DOHH2 (cell line): ENCODE measurements around the gene GPR42.

Experiments
- H3F3A ChIP-seq: fragments of 200-600 bp; sonication (generic), shearing (Covaris generic); 2 replicates; pipeline ENCODE4 v1.6.0; 2016; ENCODE audit warnings: antibody characterized with exemption, mild to moderate bottlenecking; ENCODE audit not compliant: control insufficient read depth, insufficient read depth
- H3K27ac ChIP-seq: fragments of 200-600 bp; sonication (generic); 2 replicates; pipeline ENCODE4 v1.5.1; 2014; ENCODE audit warnings: low read depth, mild to moderate bottlenecking, low read length, moderate library complexity
- H3K27me3 ChIP-seq: fragments of 200-600 bp; sonication (generic); 2 replicates; pipeline ENCODE4 v1.6.1; 2014; ENCODE audit warnings: mild to moderate bottlenecking, low read length, mixed read lengths; ENCODE audit not compliant: control insufficient read depth
- H3K36me3 ChIP-seq: fragments of 200-600 bp; sonication (generic); 2 replicates; pipeline ENCODE4 v1.6.1; 2014; ENCODE audit warnings: mild to moderate bottlenecking, low read length, moderate library complexity, mixed read lengths; ENCODE audit not compliant: control insufficient read depth
- H3K4me1 ChIP-seq: fragments of 200-600 bp; sonication (generic); 2 replicates; pipeline ENCODE4 v1.6.1; 2014; ENCODE audit warnings: mild to moderate bottlenecking, low read length, mixed read lengths; ENCODE audit not compliant: control insufficient read depth
- H3K4me2 ChIP-seq: fragments of 200-600 bp; sonication (generic); 2 replicates; pipeline ENCODE4 v1.6.0; 2014; ENCODE audit warnings: mild to moderate bottlenecking, low read length, moderate library complexity
- H3K4me3 ChIP-seq: fragments of 200-600 bp; sonication (generic); 2 replicates; pipeline ENCODE4 v1.5.1; 2014; ENCODE audit warnings: mild to moderate bottlenecking, low read length, mixed read lengths
- H3K79me2 ChIP-seq: fragments of 200-600 bp; sonication (generic); 2 replicates; pipeline ENCODE4 v1.6.1; 2014; ENCODE audit warnings: mild to moderate bottlenecking, low read length, mixed read lengths; ENCODE audit not compliant: control insufficient read depth
- H3K9me2 ChIP-seq: fragments of 200-600 bp; sonication (generic); replicated peaks from 2 replicates; pipeline ENCODE4 v1.6.1; 2014; ENCODE audit warnings: mild to moderate bottlenecking, low read length, mixed read lengths; ENCODE audit not compliant: control insufficient read depth
- H3K9me3 ChIP-seq: fragments of 200-600 bp; sonication (generic); 2 replicates; pipeline ENCODE4 v1.6.1; 2014; ENCODE audit warnings: antibody characterized with exemption, low read length, mixed read lengths; ENCODE audit not compliant: control insufficient read depth, insufficient read depth
- H4K20me1 ChIP-seq: fragments of 200-600 bp; sonication (generic); 2 replicates; pipeline ENCODE4 v1.6.0; 2014; ENCODE audit warnings: low read depth, mild to moderate bottlenecking, antibody characterized with exemption, low read length, moderate library complexity; ENCODE audit not compliant: control insufficient read depth, insufficient read depth
- EZH2phosphoT487 ChIP-seq: fragments of 200-600 bp; sonication (generic); IDR thresholded peaks from 2 replicates; pipeline ENCODE4 v1.6.1; 2017; ENCODE audit warnings: borderline replicate concordance, mild to moderate bottlenecking, antibody characterized with exemption, low read length, moderate library complexity, mixed read lengths
- TF ChIP-seq, protein P1 (sequence below): fragments of 200-600 bp; sonication (generic); IDR thresholded peaks from one replicate; pipeline ENCODE4 v1.5.1; 2014; ENCODE audit warnings: antibody characterized with exemption, mild to moderate bottlenecking, low read depth, low read length; ENCODE audit not compliant: poor library complexity, severe bottlenecking

Gene GPR42

DNA sequence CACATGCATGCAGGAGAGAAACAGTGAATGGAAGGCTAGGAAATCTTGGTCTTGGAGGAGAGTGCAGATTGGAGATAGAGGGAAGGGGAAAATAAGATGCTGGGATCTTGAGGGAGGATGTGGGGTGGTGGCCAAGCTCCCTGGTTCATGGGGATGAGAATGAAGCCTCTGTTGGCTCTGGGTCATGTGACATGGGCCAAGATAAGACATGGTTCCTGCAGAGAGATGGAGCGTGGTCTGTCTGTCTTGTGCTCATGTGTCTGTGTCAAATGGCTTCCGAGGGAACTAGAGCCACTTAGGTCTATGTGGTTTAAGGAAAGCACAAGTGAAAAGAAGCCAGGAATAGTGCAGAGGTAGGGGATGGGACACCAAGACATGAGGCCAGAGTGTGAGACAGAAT lies 46.4 kb downstream of the GPR42 start:
- no peaks in the 10 kb centered on the region for H4K20me1 ChIP-seq
- no peaks in the 10 kb centered on the region for H3K79me2 ChIP-seq
- H3K27ac ChIP-seq: no peak overlapping the region
- H3K9me2 ChIP-seq: no peaks in the 10 kb centered on the region
- H3K9me3 ChIP-seq: no peaks in the 10 kb centered on the region
- peaks cover 48% of the 10 kb centered on the region for H3K27me3 ChIP-seq
- no peaks in the 10 kb centered on the region for H3K4me1 ChIP-seq
- no peaks in the 10 kb centered on the region for H3K36me3 ChIP-seq
- no peaks in the 10 kb centered on the region for H3F3A ChIP-seq
- H3K4me2 ChIP-seq: no peak overlapping the region
- TF ChIP-seq, protein P1, sequence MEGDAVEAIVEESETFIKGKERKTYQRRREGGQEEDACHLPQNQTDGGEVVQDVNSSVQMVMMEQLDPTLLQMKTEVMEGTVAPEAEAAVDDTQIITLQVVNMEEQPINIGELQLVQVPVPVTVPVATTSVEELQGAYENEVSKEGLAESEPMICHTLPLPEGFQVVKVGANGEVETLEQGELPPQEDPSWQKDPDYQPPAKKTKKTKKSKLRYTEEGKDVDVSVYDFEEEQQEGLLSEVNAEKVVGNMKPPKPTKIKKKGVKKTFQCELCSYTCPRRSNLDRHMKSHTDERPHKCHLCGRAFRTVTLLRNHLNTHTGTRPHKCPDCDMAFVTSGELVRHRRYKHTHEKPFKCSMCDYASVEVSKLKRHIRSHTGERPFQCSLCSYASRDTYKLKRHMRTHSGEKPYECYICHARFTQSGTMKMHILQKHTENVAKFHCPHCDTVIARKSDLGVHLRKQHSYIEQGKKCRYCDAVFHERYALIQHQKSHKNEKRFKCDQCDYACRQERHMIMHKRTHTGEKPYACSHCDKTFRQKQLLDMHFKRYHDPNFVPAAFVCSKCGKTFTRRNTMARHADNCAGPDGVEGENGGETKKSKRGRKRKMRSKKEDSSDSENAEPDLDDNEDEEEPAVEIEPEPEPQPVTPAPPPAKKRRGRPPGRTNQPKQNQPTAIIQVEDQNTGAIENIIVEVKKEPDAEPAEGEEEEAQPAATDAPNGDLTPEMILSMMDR: no peak
- no peak for TF ChIP-seq EZH2phosphoT487
- no peak overlapping the region for H3K4me3 ChIP-seq

DNA sequence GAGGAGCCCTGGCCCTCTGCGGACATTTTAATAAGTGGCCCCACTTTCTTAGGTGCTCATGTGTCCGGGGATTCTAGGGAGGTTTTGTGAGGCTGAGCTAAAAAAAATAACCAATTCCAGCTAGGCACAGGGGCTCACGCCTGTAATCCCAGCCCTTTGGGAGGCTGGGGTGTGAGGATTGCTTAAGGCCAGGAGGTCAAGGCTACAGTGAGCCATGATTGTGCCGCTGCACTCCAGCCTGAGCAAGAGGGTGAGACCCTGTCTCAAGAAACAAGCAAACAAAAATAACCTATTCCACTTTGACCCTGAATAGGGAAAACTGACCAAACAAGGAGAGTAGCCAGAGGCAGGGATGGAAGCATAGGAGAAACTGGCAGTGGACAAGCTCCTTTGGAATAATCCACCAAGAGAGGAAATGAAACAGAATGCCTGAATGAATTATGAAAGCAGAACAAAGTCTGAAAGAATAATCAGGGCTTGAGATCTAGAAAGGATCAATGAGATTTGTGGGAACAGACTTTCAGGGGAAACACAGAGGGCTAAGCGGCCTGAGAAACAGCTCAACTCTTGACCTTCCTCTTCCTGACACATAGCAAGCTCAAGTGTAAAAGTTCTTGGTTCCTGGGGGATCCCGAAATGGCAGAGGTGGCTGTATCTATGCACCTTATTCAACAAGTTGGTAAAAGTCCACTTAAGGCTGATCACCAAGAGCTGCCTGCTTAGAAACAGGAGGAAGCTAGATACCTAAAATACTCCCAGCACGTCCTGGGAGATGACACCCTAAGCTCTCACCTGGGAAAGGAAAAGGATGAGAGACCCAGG lies 47.1 kb downstream of the GPR42 start:
- H3K4me1 ChIP-seq: no peaks in the 10 kb centered on the region
- H3K4me2 ChIP-seq: no peak overlapping the region
- H3F3A ChIP-seq: no peaks in the 10 kb centered on the region
- H3K36me3 ChIP-seq: no peaks in the 10 kb centered on the region
- H3K27me3 ChIP-seq: peaks cover 49% of the 10 kb centered on the region
- no peaks in the 10 kb centered on the region for H4K20me1 ChIP-seq
- H3K9me2 ChIP-seq: no peaks in the 10 kb centered on the region
- H3K9me3 ChIP-seq: no peaks in the 10 kb centered on the region
- no peak for TF ChIP-seq EZH2phosphoT487
- TF ChIP-seq, protein P1: no peak
- no peak overlapping the region for H3K27ac ChIP-seq
- no peak overlapping the region for H3K4me3 ChIP-seq
- H3K79me2 ChIP-seq: no peaks in the 10 kb centered on the region

DNA sequence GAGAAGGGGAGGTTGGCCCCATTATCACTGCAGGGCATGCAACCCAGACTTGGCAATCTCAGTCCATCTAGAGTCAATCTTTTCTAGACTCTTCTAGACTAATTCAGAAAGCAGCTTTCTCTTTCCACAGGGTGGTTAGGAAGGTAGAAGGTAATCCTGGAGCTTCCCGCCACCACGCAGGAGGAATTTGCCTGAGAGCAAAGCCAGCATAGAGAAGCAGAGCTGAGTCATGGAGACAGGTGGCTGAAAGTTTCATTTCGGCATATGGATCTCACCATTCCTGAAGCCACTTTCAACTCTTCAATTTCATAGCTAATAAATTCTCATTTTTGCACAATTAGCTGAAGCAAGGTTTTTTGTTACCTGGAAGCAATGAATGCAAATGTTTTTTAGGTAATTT lies 48.2 kb downstream of the GPR42 start:
- H3K9me2 ChIP-seq: no peaks in the 10 kb centered on the region
- H4K20me1 ChIP-seq: no peaks in the 10 kb centered on the region
- H3K27ac ChIP-seq: no peak overlapping the region
- H3K27me3 ChIP-seq: peaks cover 49% of the 10 kb centered on the region
- H3K4me1 ChIP-seq: no peaks in the 10 kb centered on the region
- no peak for TF ChIP-seq EZH2phosphoT487
- TF ChIP-seq, protein P1: no peak
- no peaks in the 10 kb centered on the region for H3K36me3 ChIP-seq
- no peaks in the 10 kb centered on the region for H3K79me2 ChIP-seq
- H3F3A ChIP-seq: no peaks in the 10 kb centered on the region
- H3K4me3 ChIP-seq: no peak overlapping the region
- H3K9me3 ChIP-seq: no peaks in the 10 kb centered on the region
- no peak overlapping the region for H3K4me2 ChIP-seq
